HepG2 (cell line): ENCODE results near the gene CCDC150. TPM values are rescaled to one million over a fixed set of nuclear protein-coding genes. Genes with fewer than 3 reads are reported as not detected.

ENCODE experiments used
- GABPB1 ChIP-seq: IDR thresholded peaks from 2 replicates; pipeline ENCODE4 v1.6.1; 2016; ENCODE audit warnings: mild to moderate bottlenecking, missing genetic modification reagents, moderate library complexity, missing compliant biosample characterization
- JARID2 ChIP-seq: sonication (generic); formaldehyde crosslinking; IDR thresholded peaks from 2 replicates; pipeline ENCODE4 v1.8.1; 2023; ENCODE audit warnings: missing genetic modification reagents, inconsistent platforms; ENCODE audit not compliant: insufficient replicate concordance
- RAD51 ChIP-seq: fragments of 450-650 bp; IDR thresholded peaks from 2 replicates; pipeline ENCODE4 v1.6.1; 2016; ENCODE audit warnings: borderline replicate concordance
- SIX1 ChIP-seq: sonication (generic); formaldehyde crosslinking; IDR thresholded peaks from 2 replicates; pipeline ENCODE4 v1.4.0; 2020; ENCODE audit warnings: missing genetic modification reagents, borderline replicate concordance
- SYNCRIP ChIP-seq: fragments of 200-400 bp; formaldehyde crosslinking; IDR thresholded peaks from 2 replicates; pipeline ENCODE4 v1.6.1; 2018; ENCODE audit warnings: mild to moderate bottlenecking, low read depth, low read length; ENCODE audit not compliant: insufficient read depth
- TBX3 ChIP-seq: fragments of 450-650 bp; IDR thresholded peaks from 2 replicates; pipeline ENCODE4 v1.6.1; 2017; ENCODE audit warnings: antibody characterized with exemption, mild to moderate bottlenecking, inconsistent platforms, borderline replicate concordance
- ZBTB1 ChIP-seq: sonication (generic); formaldehyde crosslinking; IDR thresholded peaks from 2 replicates; pipeline ENCODE4 v1.4.0; 2020; ENCODE audit warnings: missing genetic modification reagents, borderline replicate concordance
- ZNF562 ChIP-seq: sonication (generic); formaldehyde crosslinking; IDR thresholded peaks from 2 replicates; pipeline ENCODE4 v1.8.0; 2022; ENCODE audit warnings: missing genetic modification reagents, borderline replicate concordance
- ZNF605 ChIP-seq: sonication (generic); formaldehyde crosslinking; IDR thresholded peaks from 2 replicates; pipeline ENCODE4 v1.8.0; 2022; ENCODE audit warnings: mild to moderate bottlenecking, missing genetic modification reagents
- ZNF746 ChIP-seq: sonication (generic); formaldehyde crosslinking; IDR thresholded peaks from 2 replicates; pipeline ENCODE4 v1.8.0; 2022; ENCODE audit warnings: mild to moderate bottlenecking, missing genetic modification reagents
- polyA plus RNA-seq, 8 experiments: library from polyadenylated mRNA; depleted of rRNA in 3 of 8; stranded (reverse) in 7 of 8; unstranded in 1 of 8; fragments of >200 nt; fragmentation: Illumina TruSeq in 4 of 8; extraction: Trizol in 4 of 8; gene quantifications; 2 replicates each; pipeline versions ENCODE4 v1.2.1 to v1.2.3, GENCODE V29; 2011 to 2016; ENCODE audit warnings: low read depth in 4 of 8, missing spikeins in 1 of 8, mixed read lengths in 1 of 8; ENCODE audit not compliant: insufficient read depth in 1 of 8
- total RNA-seq, 5 experiments: library from RNA; depleted of rRNA; stranded (reverse); fragments of >200 nt; fragmentation: Illumina TruSeq; extraction: Trizol; gene quantifications; 2 replicates each; pipeline ENCODE4 v1.2.3, GENCODE V29; 2016; ENCODE audit warnings: low read depth in 1 of 5
- TF ChIP-seq, protein P1 (sequence below): sonication (generic); formaldehyde crosslinking; IDR thresholded peaks from 2 replicates; pipeline ENCODE4 v1.8.0; 2022; ENCODE audit warnings: low read depth, missing genetic modification reagents
- TF ChIP-seq, protein P2 (sequence below): IDR thresholded peaks from 2 replicates; pipeline ENCODE4 v1.6.1; 2012; ENCODE audit warnings: low read depth, low read length, improper control_type of control experiment
- TF ChIP-seq, protein P3 (sequence below): IDR thresholded peaks from 2 replicates; pipeline ENCODE4 v1.6.1; 2016
- TF ChIP-seq, protein P4 (sequence below): sonication (generic); formaldehyde crosslinking; IDR thresholded peaks from 2 replicates; pipeline ENCODE4 v1.4.0; 2020; ENCODE audit warnings: mild to moderate bottlenecking, missing genetic modification reagents

CCDC150 gene
- total and polyA plus RNA-seq, 2 of the 13 experiments (the other 11 are each of a cell fraction or from before 2014, with no cell fraction given) = 14.9 to 32.6 TPM

DNA sequence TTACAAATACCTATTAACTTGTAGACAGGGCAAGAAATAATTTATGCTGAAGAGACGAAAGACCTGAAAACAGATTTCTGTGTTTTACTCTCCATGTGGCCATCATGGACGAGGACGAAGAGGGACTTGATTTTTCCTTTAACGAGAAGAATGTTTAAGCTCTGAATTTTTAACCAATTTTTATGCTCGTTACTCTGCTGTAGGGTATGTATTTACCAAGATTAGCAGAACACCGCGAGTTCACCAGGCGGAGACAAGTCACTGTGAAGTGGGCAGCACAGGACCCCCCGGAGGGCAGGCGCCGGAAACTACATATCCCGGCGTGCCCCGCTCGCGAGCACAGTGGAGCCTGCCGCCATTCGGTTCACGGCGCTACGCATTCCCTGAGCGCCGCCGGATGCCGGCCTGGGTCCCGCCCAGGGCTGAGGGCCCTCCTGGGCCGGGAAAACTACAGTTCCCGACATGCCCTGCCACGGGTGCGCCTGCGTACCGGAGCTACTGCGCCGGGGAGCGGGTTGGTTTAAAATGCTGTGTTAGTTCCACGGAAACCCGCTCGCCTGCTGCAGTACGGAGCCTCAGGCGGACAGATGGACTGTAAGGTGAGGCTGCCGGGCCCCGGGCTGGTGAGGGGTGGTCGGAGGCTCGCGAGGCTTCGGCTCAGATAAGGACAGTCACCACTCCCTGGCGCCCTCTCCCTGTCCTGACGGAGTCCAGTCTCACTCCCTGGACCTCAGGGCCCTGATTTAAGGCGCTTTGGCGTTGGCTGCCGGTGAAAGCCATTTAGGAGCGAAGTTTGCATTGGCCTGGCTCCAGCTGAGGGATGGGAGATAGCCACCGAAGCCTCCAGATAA lies at the start of gene CCDC150 (continued):
- TF ChIP-seq, protein P1, sequence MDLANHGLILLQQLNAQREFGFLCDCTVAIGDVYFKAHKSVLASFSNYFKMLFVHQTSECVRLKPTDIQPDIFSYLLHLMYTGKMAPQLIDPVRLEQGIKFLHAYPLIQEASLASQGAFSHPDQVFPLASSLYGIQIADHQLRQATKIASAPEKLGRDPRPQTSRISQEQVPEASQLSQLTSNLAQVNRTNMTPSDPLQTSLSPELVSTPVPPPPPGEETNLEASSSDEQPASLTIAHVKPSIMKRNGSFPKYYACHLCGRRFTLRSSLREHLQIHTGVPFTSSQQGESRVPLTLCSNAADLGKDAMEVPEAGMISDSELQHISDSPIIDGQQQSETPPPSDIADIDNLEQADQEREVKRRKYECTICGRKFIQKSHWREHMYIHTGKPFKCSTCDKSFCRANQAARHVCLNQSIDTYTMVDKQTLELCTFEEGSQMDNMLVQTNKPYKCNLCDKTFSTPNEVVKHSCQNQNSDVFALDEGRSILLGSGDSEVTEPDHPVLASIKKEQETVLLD (CRISPR knock-in tag) = peak; percentile 80
- TF ChIP-seq ZBTB1 (CRISPR knock-in tag) (no peak), SIX1 (CRISPR knock-in tag) (0 out of 2 replicates have a peak, but pooled peaks have one; percentile 31), SYNCRIP (no peak), ZNF746 (no peak; the same call in 1 of the 2 replicates), RAD51 (no peak), TBX3 (no peak), ZNF562 (no peak), JARID2 (no peak), GABPB1 (peak; percentile 98), ZNF605 (CRISPR knock-in tag) (peak; percentile 94)
- TF ChIP-seq, protein P2, sequence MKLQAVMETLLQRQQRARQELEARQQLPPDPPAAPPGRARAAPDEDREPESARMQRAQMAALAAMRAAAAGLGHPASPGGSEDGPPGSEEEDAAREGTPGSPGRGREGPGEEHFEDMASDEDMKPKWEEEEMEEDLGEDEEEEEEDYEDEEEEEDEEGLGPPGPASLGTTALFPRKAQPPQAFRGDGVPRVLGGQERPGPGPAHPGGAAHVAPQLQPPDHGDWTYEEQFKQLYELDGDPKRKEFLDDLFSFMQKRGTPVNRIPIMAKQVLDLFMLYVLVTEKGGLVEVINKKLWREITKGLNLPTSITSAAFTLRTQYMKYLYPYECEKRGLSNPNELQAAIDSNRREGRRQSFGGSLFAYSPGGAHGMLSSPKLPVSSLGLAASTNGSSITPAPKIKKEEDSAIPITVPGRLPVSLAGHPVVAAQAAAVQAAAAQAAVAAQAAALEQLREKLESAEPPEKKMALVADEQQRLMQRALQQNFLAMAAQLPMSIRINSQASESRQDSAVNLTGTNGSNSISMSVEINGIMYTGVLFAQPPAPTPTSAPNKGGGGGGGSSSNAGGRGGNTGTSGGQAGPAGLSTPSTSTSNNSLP = peak; percentile 47; the same call in 1 of the 2 replicates
- TF ChIP-seq, protein P3, sequence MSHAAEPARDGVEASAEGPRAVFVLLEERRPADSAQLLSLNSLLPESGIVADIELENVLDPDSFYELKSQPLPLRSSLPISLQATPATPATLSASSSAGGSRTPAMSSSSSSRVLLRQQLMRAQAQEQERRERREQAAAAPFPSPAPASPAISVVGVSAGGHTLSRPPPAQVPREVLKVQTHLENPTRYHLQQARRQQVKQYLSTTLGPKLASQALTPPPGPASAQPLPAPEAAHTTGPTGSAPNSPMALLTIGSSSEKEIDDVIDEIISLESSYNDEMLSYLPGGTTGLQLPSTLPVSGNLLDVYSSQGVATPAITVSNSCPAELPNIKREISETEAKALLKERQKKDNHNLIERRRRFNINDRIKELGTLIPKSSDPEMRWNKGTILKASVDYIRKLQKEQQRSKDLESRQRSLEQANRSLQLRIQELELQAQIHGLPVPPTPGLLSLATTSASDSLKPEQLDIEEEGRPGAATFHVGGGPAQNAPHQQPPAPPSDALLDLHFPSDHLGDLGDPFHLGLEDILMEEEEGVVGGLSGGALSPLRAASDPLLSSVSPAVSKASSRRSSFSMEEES = peak; percentile 53
- TF ChIP-seq, protein P4, sequence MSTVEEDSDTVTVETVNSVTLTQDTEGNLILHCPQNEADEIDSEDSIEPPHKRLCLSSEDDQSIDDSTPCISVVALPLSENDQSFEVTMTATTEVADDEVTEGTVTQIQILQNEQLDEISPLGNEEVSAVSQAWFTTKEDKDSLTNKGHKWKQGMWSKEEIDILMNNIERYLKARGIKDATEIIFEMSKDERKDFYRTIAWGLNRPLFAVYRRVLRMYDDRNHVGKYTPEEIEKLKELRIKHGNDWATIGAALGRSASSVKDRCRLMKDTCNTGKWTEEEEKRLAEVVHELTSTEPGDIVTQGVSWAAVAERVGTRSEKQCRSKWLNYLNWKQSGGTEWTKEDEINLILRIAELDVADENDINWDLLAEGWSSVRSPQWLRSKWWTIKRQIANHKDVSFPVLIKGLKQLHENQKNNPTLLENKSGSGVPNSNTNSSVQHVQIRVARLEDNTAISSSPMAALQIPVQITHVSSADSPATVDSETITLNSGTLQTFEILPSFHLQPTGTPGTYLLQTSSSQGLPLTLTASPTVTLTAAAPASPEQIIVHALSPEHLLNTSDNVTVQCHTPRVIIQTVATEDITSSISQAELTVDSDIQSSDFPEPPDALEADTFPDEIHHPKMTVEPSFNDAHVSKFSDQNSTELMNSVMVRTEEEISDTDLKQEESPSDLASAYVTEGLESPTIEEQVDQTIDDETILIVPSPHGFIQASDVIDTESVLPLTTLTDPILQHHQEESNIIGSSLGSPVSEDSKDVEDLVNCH = no peak
